ENCODE results near the gene ACVR1.
"Not testable (repeated sequence)": the region's sequence is repeated elsewhere in the genome, so short reads cannot be mapped to it uniquely, and the experiment has no call there.

The ACVR1 gene

DNA sequence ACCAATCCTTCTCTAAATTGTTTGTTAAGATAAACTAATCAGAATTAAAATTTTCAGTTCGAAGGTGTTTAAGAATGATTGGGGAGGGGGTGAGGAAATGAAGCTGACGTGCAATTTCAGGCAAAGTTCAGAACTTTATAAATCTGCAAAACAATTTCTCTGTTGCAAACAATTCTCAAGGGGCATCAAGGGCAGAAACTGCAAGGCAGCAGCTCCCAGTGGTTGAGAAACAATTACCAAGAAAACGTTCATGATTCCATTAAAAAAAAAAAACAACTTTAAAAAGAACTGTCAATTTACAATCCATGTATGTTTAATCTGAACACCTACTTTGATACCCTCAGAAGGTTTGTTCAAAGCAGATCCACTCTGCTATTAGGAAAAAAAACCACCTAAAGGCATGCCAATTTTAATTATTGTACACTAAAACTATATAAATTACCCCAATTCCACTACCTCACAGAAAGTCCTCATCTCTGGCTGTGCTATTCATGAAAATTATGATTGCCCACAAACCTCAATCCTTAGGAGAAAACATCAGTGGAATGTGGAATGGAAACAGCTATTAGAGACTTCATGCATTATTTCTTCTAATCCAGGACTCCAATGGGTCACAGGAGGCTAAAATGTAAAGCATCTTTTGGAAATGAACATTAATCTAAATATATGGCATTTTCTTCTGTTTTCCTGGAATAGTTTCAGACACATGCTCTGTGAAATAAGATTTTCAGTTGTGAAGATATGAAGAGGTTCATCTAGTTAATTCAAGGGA lies 127.6 kb downstream of the ACVR1 start:
- no peak for ATAC-seq

- peak in 1 of 2 donors; percentile 33 for ATAC-seq
Observed at GRCh38 chr2:157747695-157748370, 128.3 kb downstream of the ACVR1 start.

DNA sequence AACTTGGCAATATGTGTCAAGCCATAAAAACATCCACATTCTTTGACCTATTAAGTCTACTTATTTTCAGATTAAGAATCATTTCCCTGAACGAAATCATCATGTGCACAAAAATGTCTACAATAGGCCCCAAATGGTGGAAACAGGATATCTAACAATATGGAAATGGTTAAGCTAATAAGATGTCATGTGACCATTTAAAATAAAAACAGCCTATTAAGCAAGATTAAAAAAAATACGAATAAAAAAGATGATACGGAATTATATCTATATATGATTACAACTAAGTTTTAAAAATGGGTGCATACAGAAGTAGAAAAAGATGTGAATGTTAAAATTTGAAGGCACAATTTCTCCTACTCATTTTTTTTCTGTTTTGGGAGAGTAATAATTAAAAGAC lies 128.8 kb downstream of the ACVR1 start:
- ATAC-seq: no peak

- ATAC-seq: no peak
Observed at GRCh38 chr2:157746234-157746950, 129.7 kb downstream of the ACVR1 start.

DNA sequence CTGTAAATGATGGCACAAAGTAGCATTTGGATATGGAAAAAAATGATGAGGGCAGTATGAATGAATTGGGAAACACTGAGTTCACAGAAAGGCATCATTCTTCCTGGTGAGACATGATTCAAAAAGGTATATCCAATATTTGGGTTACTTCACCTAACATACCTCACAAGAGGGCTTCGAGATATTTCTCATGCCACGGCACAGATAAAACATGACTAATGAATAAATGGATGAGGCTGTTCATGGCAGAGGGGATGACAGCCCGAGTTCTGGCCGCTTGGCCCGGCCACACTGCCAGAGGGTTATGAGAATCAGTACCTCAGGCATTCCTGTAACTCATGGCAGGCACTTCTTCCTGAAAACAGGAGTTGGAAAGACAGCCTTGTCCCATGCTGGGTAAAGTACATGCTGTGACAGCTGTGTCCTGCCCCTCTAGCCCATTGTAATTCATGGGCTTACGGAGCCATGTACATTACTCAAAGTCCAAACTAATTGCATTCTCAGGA lies 131.5 kb downstream of the ACVR1 start:
- ATAC-seq: no peak

- peak; percentile 56 to 65 for ATAC-seq
Observed at GRCh38 chr2:157743051-157743450, 133.1 kb downstream of the ACVR1 start.

DNA sequence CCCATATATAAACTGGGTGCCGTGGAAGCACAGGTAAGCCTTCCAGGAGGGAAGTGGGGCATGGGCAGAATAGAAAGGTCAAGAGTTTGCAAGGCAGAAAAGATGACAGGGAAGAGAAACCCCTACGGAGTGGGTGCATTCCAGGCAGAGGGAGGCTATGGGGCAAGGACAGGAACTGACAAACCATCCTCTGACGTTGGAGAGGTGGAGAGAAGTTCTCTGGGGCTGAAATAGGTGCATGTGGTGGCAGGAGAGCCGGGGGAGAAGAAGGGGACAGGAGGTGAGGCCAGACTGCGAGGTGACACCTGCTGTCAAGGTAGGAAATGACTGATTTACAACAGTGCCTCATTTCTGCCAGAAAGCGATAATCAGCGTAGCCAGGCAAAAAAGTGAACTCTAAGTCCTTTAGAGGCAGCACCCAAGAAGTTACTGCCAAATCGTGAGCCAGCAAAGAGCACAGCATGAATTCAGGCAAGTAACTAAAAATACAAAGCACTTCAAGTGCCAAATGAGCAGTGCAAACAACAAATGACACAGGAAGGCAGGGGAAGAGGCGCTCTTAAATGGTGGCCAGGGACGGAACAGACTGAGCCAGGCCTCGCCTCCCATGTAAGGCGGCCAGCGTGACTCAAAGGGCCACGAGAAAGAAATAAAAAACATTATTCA lies 134.2 kb downstream of the ACVR1 start:
- no peak for ATAC-seq

DNA sequence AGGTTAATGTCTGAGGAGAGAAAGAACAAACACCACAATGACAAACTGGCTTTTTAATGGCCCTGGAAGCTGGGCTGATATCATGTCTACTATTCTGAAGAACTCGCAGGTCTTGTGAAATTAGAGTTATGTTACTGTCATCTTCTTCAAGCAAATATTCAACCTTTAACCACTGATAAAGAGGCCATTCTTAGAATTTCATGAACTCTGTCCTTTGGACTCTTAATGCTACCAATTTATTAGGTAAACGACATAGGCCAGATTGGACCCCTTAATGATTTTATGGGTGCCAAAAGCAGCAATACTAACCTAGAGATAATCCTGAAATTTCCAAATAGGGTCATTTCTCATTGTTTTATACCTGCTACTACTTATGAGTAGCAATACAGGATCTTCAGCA lies 138.5 kb downstream of the ACVR1 start:
- no peak for ATAC-seq

DNA sequence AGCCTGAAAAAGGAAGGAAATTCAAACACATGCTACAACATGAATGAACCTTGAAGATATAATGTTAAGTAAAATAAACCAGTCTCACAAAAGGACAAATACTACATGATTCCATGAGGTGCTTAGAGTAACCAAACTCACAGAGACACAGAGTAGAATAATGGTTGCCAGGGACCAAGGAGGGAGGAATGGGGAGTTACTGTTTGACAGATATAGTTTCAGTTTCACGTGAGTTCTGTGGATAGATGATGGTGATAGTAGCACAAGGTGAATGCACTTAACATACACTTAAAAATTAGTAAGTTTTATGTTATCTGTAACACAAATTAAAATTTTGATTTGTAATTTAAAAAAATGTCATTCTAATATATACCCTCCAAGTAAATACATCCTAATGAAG lies 140.6 kb downstream of the ACVR1 start:
- no peak for ATAC-seq

- ATAC-seq: no peak
Observed at GRCh38 chr2:157733263-157733662, 142.9 kb downstream of the ACVR1 start.

GRCh38 chr2:157732596-157732995 lies 143.5 kb downstream of the ACVR1 start:
- no peak for ATAC-seq

DNA sequence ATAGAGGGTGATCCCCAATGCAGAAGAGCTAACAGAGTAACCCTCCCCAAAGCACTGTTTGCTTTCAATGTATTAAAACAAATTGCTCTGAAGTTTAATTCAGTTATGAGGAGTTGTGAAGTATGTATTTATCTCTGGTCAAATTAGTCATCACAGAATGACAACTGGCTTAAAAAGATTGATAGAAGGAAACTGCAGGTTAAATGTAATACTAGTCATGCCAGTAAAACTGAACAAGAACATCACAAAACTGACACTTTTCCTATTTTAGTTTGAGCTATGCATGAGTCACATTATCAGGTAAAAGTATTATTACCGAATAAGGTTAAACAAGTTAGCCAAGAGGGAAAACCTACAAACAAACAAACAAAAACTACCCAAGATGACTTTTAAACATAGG lies 148.4 kb downstream of the ACVR1 start:
- ATAC-seq: no peak

GRCh38 chr2:157726946-157727345 lies 149.2 kb downstream of the ACVR1 start:
- ATAC-seq: no peak

DNA sequence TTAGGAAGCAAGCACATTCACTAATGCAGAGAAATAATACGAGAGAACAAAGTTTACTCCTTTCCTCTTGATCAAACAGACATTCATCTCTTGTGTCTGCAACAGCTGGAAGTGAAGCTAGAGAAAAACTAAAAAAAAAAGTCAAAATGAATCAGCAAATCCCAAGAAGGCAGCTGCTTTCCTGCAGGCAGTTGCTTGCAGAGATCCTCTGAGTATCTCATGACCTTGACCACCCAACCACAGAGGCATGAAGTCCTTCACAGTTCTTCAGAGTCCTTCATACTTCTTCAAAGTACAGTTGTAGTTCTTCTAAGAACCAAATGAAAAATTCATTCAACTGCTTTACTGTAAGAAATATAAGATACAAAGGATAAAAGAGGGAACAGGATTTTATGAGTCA lies 150.3 kb downstream of the ACVR1 start:
- no peak for ATAC-seq

- no peak for ATAC-seq
Observed at GRCh38 chr2:157722580-157723234, 153.4 kb downstream of the ACVR1 start.

- no peak for ATAC-seq
Observed at GRCh38 chr2:157720504-157720903, 155.6 kb downstream of the ACVR1 start.

DNA sequence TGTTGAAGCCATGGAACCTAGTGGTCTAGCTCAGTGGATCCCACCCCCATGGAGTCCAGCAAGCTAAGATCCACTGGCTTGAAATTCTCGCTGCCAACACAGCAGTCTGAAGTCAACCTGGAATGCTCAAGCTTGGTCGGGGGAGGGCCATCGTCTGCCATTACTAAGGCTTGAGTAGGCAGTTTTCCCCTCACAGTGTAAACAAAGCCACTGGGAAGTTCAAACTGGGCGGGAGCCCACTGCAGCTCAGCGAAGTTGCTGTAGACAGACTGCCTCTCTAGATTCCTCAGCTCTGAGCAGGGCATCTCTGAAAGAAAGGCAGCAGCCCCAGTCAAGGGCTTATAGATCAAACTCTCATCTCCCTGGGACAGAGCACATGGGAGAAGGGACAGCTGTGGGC lies 171.5 kb downstream of the ACVR1 start:
- not testable (repeated sequence) for ATAC-seq

DNA sequence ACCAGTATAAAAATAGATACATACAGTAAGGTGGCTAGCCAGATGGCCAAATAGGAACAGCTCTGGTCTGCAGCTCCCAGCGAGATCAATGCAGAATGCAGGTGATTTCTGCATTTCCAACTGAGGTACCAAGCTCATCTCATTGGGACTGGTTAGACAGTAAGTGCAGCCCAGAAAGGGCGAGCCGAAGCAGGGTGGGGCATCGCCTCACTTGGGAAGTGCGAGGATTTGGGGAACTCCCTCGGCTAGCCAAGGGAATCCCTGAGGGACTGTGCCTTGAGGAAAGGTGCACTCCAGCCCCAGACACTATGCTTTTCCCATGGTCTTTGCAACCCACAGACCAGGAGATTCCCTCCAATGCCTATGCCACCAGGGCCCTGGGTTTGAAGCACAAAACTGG lies 172.0 kb downstream of the ACVR1 start:
- not testable (repeated sequence) for ATAC-seq

DNA sequence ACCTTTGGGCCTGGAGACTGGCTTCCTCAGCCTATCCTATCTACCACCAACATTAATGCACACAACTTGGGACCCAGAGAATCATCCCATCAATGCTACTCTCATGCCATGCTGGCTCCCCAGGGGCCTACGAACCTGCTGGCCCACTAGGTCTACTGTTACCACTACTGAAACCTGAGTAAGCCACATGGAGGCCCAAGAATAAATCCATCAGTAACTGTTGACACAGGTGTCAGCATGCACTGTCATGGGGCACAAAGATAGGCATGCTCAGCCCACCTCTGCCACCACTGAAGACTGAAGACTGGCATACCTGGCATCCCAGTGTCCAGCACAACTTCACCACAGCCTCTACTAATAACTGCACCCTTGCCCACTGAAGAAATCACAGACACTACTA lies 176.3 kb downstream of the ACVR1 start:
- ATAC-seq: no peak

GRCh38 chr2:157699009-157699408 lies 177.1 kb downstream of the ACVR1 start:
- ATAC-seq: no peak

- no peak for ATAC-seq
Observed at GRCh38 chr2:157698430-157698829, 177.7 kb downstream of the ACVR1 start.

- no peak for ATAC-seq
Observed at GRCh38 chr2:157696036-157696435, 180.1 kb downstream of the ACVR1 start.

All from activated CD4-positive, CD25-positive, alpha-beta regulatory T cell treated with anti-CD3 and anti-CD28 coated beads, Interleukin-2, amount 50 U/mL, for 24 hours (primary cell).